ENCODE results near the gene KIAA0825. TPM values are rescaled to one million over a fixed set of nuclear protein-coding genes. Genes with fewer than 3 reads are reported as not detected.

Gene KIAA0825
- total RNA-seq, 1 donor from 2014 or later, result 2.2 TPM

- ATAC-seq, result peak; percentile 82
Observed at GRCh38 chr5:94433397-94434163, 184.8 kb downstream of the KIAA0825 start.

DNA sequence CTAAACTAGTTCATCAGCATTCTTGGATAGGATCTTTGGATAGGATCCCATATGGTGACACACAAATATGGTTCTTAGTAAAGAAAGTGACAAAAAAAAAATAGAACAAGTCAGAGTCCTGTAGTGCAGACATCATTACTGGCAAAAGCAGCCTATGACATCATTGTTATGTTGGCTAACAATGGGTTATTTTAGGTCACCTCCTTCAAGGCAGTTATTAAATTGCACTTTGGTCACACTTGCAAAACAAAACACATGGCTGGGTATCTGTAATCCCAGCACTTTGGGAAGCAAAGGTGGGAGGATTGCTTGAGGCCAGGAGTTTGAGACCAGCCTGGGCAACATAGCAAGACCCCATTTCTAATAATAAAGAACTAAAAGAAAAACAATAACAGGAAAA lies 185.9 kb downstream of the KIAA0825 start:
- peak; percentile 70 for ATAC-seq

DNA sequence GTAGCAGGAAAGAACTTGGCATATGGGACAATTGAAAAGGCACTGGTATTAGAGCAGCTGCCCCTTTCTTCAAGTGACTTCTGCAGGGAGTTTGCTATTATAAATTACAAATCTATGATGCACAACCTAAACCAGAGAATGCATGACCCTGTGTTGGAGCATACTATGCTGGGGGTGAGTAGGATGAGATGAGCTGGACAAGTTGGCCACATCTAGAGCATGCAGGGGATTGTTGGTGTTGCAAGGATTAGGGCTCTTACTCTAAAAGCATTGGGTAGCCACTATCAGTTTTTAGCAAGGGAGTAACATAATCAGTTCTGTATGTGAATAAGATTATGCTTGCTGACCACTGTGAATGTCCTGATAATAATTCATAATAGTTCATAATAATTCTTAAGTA lies 186.7 kb downstream of the KIAA0825 start:
- ATAC-seq, result no peak

DNA sequence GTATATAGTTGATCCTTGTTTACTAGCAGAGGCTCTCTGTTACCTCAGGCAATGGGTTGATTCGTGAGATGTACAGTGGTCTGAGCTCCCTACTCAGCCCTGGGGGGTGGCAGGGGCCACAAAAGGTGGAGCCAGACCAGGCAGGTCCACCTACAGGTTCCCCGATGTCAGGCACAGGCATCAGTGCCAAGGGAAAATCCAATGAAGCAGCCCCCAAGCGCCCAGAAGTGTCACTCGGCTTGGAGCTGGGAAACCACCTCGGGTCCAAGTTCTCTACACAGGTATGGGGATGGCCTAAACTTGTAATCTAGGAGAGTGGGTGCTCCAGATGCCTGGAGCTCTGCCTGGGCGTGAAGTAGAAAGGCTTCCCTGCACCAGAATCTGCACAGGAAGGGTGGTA lies 188.8 kb downstream of the KIAA0825 start:
- ATAC-seq, result no peak

GRCh38 chr5:94425396-94425795 lies 193.0 kb downstream of the KIAA0825 start:
- ATAC-seq, result no peak

DNA sequence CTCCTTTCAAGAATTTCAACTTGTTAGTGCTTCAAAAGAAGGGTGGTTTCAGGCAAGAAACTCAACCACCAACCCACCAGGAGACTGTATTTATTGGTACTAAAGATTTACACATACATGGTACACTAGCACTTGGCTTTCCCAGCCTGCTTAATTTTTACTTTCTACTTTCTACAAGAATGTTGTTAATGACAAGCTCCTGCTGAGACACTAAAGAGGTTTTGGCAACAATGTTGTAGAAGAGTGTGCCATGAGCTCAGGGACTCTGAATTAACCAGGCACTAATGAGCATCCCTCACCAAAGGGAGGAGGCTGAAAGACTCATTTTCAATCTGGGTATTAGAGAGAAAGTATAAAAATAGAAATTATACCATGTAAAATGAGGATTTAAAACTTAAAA lies 195.0 kb downstream of the KIAA0825 start:
- no peak for ATAC-seq

DNA sequence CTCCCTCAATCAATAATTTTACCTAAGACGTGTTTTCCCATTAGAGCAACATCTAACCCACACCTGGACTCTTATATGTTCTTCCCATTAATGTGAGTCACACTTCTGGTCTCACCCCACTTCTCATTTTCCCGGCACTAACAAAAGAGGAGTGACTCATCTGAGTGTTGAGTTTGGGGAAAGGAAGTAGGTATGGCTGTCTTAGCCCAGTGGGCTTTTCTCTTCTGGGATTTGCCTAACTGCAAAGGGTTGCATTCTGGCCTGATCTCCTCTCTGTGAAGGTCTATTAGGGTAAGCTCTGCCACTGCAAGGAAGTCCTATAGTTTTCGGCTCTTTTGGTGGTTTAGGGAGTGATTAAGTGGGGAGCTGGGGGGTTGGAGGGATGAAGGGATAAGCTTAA lies 195.6 kb downstream of the KIAA0825 start:
- peak; percentile 97 for ATAC-seq

DNA sequence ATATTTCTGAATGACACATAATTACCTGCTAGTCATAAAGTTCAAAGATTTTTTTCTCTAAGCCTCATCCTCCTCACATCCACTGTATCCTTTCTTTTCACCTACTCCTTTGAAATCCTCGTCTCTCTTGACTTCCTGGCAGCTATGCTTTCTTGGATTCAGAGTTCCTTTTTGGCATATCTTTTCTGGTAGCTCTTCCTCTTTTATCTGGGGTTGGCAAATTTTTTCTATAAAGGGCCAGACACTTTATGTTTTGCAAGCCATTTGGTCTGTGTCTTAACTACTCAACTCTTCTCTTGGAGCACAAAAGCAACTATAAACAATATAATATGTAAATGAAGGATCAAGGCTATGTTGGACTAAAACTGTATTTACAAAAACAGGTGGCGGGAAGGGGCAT lies 197.5 kb downstream of the KIAA0825 start:
- ATAC-seq, result no peak

DNA sequence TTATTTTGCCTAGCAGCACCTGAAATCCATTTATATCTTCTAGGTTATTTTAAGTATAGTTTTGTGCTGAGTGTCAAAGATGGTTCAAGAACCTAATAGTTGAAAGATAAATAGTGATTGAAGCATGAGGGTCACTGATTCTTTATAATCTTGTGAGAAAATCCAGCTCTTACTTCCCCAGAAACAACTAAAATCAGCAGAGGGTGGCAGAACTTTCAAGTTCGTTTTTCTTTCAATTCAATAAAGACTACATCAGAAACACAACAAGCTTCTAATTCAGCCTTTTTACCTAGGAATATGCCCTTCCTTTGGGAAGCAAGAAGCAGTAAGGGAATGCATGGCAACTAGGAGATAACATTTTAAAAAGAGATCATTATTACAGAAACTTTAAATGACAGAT lies 202.6 kb downstream of the KIAA0825 start:
- ATAC-seq, result no peak

DNA sequence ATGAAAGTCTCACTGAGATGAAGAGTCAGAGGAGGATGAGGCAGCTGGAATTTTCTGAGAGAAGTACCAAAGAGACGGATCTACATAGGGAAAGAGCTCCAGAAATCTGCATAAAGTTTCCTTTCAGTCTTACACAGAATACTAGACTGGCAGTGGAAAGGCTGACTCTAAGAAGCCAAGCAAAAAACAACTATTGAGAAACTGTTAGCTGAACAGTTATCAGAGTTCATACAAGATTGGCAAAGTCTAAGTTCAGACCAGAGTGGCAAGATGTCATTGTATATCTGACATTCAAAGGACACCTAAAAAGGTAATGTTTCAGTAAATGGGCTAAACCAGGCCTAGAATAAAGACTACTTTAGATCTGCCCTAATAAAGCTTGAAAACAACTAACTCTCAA lies 209.0 kb downstream of the KIAA0825 start:
- ATAC-seq, result no peak

- ATAC-seq, result peak; percentile 98
Observed at GRCh38 chr5:94407023-94407422, 211.4 kb downstream of the KIAA0825 start.

- no peak for ATAC-seq
Observed at GRCh38 chr5:94403483-94403882, 214.9 kb downstream of the KIAA0825 start.

GRCh38 chr5:94402096-94402495 lies 216.3 kb downstream of the KIAA0825 start:
- no peak for ATAC-seq

- no peak for ATAC-seq
Observed at GRCh38 chr5:94397508-94397907, 220.9 kb downstream of the KIAA0825 start.

DNA sequence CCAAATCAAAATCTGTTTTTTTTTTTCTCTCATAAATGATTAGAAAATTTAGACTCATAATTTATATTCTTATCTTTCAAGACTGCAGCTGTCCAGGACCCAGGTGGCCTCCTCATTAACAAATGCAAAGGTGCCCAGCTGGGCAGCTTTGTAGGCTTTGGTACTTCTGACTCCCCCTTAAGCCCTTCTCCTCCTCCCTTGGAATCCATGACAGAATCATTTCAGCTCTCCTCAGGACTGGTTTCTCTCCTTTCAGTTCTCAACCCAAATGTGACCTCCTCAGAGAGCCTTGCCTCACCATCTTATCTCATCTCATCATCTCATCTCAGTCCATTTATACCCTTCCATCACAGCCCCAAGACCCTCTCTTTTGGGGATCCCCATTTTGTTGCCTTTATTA lies 221.7 kb downstream of the KIAA0825 start:
- no peak for ATAC-seq

- ATAC-seq, result no peak
Observed at GRCh38 chr5:94395468-94395867, 222.9 kb downstream of the KIAA0825 start.

DNA sequence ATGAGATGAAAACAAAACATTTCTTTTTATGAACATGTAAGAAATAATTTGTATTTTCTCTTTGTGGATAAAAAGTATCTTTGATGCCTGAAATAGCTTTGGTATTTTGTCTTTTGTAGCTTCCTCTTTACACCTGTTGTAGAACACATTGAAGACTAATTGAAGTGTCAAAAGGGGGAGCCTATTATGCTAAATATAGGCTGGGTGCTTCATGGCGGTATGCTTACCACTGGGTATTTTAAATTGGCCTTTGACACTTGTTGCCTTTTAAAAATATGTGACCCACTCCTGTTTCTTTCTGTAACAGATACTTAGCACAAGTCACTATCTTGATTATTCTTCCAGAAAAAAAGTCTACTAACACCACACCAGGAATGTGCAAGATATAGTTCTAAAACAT lies 226.4 kb downstream of the KIAA0825 start:
- no peak for ATAC-seq

DNA sequence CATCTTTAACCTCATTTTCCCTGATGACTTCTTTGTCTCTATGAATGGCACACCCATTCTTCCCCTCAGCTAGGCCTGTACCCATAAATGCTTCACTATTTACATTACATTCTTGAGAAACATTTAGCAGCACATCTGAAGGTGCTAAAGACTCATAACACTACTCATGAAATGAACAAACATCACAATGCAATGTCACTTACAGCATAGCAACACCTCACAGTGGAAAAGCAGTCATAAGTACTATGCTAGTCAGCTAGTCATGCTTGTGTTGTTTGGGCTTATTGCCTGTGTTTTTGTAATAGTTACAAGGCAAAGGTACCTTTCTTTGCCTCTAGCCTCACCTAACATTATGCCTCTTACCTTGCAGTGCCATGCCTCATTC lies 228.9 kb downstream of the KIAA0825 start:
- ATAC-seq, result no peak

- no peak for ATAC-seq
Observed at GRCh38 chr5:94388773-94389514, 229.5 kb downstream of the KIAA0825 start.

- no peak for ATAC-seq
Observed at GRCh38 chr5:94385767-94386166, 232.6 kb downstream of the KIAA0825 start.

- peak; percentile 92 for ATAC-seq
Observed at GRCh38 chr5:94378062-94378461, 240.3 kb downstream of the KIAA0825 start.

DNA sequence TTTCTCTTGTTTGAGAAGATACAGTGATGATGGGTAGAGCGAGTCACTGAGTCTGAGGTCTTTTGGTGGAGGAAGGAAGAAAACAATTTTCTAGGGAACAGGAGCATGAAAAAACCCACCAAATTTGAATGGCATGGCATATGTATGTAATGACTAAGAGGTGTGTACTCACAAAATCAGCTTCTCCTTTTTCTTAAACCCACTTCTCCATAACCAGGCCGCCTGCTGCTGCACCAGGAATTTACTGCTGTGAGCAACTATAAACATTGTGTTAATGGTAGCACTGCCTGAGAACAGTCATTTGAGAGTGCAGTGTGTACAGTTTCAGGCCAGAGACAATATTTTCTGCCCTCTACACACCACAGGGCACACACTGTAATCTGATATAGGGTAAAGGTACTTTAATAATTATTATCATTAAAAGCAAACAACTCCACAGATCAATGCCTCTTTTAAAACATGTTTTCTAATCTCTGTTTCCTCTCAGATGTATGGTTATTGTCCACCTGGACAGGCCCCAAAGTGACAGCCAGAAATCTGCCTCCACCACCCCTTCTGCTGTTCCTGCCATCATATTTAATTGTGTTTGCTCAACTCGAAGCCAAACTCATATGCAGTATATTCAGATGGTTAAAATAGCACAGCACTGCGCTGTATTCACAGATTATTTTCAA lies 241.6 kb downstream of the KIAA0825 start:
- ATAC-seq, result no peak

DNA sequence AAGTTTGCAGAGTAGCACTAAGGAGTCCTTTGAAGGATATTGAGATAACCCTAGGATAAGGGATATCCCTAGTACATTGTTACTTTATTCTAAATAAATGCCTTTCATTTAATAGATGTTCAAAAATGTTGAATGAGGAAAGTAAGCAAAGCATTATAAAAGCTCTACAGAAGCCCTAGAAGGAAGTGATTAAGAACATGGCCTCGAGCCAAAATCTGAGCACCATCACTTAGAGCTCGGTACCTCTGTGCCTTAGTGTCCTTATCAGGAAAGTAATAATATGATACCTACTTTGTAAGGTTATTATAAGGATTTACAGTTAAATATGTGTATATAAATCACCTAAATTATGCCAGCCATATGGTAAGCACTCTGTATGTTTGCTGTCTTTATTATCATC lies 242.6 kb downstream of the KIAA0825 start:
- no peak for ATAC-seq

- no peak for ATAC-seq
Observed at GRCh38 chr5:94374336-94374735, 244.1 kb downstream of the KIAA0825 start.
